Epithelial cell of alveolus of lung (primary cell): ENCODE data around the gene KBTBD13. TPM values are rescaled to one million over a fixed set of nuclear protein-coding genes. Genes with fewer than 3 reads are reported as not detected.

Source experiments
- total RNA-seq: library from RNA; depleted of rRNA; stranded (reverse); fragments of >200 nt; gene quantifications from 2 replicates; pipeline ENCODE4 v1.2.1, GENCODE V29; 2015

KBTBD13 gene
- 0.13 TPM in 1 of 2 replicates, not detected in the other for total RNA-seq

DNA sequence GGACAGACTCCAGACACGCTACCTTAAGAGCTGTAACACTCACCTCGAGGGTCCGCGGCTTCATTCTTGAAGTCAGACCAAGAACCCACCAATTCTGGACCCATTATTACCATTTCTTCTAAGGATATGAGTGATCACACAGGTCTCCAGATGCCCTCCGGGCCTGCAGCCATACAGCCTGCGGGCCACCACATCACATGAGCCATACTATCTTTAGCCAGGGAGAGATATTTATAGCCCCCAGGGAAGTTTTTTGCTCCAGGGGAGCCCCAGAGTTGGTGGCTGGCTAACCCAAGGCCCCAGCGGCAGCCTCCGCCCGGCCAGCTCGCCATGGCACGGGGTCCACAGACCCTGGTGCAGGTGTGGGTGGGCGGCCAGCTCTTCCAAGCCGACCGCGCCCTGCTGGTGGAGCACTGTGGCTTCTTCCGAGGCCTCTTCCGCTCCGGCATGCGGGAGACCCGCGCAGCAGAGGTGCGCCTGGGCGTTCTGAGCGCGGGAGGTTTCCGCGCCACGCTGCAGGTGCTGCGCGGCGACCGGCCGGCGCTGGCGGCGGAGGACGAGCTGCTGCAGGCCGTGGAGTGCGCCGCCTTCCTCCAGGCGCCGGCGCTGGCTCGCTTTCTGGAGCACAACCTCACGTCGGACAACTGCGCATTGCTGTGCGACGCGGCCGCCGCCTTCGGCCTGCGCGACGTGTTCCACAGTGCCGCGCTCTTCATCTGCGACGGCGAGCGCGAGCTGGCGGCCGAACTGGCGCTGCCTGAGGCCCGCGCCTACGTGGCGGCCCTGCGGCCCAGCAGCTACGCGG is at the start of gene KBTBD13:
TSS of gene KBTBD13 (plus strand) at position 261 of the 805 bp plus-strand sequence. CDS start at position 331, 70 bp downstream.

DNA sequence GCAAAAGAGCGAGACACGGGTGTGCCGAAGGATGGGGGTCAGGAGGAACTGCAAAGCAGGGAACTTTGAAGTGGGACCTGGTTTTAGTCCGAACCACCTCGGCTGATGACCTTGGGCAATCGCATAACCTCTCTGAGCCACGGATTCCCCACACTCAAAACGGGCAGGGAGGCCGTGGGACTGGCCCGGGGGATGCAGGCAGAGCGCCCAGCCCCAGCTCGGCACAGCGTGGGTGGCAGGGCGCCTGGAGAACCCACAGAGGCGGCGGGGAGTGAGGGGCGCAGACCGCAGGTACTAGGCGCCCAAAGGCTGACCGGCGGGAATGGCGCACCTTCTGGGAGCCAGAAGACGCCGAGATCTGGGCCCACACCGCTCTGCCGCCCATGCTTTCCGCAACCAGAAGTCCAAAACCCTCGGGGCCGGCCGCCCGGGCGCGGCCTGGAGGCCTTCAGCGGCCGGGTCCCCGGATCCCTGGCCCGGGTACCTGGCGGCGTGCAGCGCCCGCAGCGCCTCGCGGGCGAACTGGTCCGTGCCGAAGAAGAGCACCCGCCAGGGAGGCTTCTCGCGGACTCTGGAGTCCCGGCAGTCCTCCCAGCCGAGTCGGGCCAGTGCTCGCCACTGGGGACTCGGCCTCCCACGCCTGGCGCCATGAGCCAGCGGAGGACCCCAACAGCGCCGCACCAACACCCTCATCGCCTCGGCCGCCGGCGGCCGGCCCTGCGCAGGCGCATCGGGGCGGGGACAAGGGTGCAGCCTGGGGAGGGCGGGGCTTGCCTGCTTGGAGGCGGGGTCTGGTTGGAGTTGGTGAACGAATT is 47.4 kb upstream of the KBTBD13 start, which contains the start of gene MTFMT:
TSS of gene MTFMT (minus strand) at position 719 of the 815 bp plus-strand sequence. CDS start at position 693, 26 bp downstream.

DNA sequence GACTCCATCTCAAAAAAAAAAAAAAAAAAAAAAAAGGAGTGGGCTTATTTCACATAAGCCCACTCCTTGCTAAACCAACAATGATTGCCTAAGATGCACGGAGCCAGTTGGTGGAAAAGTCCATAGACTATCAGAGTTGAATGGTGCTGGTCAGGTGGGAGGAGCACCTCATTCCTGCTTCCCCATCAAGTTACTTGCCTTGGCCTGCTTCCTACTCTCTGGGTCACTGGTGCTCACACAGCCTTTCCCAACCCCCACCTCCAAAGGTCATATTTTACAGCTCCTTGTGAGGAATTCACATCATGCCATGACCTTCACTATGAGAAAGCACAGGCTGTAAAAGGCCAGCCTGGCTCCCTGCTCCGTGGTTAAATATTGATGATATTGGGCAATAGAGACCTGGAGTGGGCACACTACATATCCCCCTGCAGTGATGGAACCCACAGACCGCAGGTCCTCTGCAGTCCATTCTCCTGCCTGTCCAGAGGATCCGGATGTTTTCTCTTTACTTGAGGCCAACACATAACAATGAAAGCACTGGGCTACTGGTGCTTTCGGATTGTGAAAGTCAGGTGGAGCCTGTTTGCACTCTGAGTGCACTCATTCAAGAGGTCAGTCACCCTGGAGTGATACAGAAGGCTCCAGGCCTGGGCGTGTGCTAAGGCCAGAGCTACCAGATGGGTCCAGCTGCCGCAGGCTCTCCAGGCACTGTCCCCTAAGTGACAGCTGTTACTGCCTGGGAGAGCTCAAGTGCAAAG is 31.6 kb upstream of the KBTBD13 start, which contains the start of gene SLC51B:
TSS of gene SLC51B (plus strand) at position 664 of the 758 bp plus-strand sequence. CDS start 4,618 bp downstream, outside the sequence.

DNA sequence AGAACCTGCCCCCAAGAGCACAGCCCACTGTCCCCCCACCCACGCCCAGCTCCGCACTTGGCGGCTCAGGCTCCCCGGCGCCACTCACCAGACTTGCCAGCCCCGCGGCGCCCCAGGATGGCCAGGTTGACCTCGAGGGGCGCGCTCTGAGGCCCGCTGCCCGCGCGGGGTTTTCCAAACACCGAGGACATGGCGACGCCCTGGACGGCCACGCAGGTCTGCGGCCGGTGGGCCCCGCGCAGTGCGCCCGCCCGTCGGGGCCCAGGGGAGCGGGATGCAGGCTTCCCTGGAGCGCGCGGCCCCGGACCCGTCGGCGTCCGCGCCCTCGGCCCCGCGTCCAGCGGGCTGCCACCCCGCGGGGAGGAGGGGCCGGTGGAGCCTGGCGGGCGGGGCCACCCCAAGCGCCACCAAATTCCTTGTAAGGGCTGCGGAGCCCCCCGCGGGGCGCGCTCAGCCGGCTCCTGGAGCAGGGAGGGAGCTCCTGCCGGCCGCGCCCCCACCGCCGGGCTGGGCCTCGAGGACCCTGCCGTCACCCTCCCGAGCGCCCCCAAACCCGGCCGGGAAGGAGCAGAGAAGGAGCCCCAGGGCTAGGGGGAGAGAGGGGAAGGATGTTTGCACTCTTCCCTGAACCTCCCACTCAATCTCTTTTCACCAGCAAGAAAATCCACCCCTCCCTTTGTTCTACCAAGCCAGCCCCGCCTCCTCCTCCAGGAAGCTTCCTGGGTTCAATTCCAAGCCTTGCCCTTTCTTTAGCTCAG is 8.7 kb upstream of the KBTBD13 start, which contains the start of gene RASL12:
TSS of gene RASL12 (minus strand) at position 347 of the 758 bp plus-strand sequence. CDS start at position 191, 156 bp downstream.

DNA sequence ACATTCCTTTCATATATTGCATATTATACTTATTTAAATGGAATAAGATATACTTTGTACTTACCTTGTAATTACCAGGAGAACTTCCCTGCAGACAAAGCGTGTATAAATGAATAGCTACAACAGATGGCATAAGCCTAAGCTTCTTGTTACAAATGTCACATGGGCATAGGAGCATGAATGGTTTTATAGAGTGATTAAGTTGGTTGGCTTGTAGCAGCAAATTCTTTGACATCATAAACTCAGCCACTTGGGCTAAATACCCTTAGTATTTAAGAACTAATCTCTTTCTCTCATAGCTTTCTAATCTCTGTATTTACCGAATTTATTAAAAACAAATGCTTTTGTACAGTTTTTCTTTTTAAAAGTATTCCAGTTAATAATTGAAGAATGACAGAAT is 38.5 kb downstream of the KBTBD13 start, which contains the start of gene UBAP1L:
TSS of gene UBAP1L (minus strand) at position 115 of the 400 bp plus-strand sequence. CDS start 8,985 bp downstream, outside the sequence.

Other genes with a start within 250 kb of the KBTBD13 start
- gene PLEKHO2, start 234.8 kb upstream of the KBTBD13 start, total RNA-seq, result 14.1 and 26.0 TPM in 2 replicates
- gene ANKDD1A, start 164.8 kb upstream of the KBTBD13 start, total RNA-seq, result 1.3 and 8.7 TPM in 2 replicates
- 74.2 and 78.2 TPM in 2 replicates for gene SPG21, start 86.8 kb upstream of the KBTBD13 start, total RNA-seq
- 27.8 and 38.9 TPM in 2 replicates for gene MTFMT, start 47.1 kb upstream of the KBTBD13 start, total RNA-seq
- 0.65 and 8.3 TPM in 2 replicates for gene SLC51B, start 31.4 kb upstream of the KBTBD13 start, total RNA-seq
- gene RASL12, start 8.8 kb upstream of the KBTBD13 start, total RNA-seq, result 39.0 and 131 TPM in 2 replicates
- 0.26 and 2.5 TPM in 2 replicates for gene UBAP1L, start 38.5 kb downstream of the KBTBD13 start, total RNA-seq
- 27.1 and 27.9 TPM in 2 replicates for gene PDCD7, start 57.1 kb downstream of the KBTBD13 start, total RNA-seq
- gene CLPX, start 108.6 kb downstream of the KBTBD13 start, total RNA-seq, result 18.5 and 49.7 TPM in 2 replicates
- gene CILP, start 134.7 kb downstream of the KBTBD13 start, total RNA-seq, result under 0.01 and 0.08 TPM in 2 replicates
- gene PARP16, start 210.1 kb downstream of the KBTBD13 start, total RNA-seq, result 4.4 and 8.5 TPM in 2 replicates
- gene RNU5A-1, start 219.3 kb downstream of the KBTBD13 start, total RNA-seq, result not detected in 2 replicates
- gene RNU5B-1, start 227.9 kb downstream of the KBTBD13 start, total RNA-seq, result not detected in 2 replicates